K562 (cell line): ENCODE measurements around the gene HTRA3.

Experiments
- GATA2 ChIP-seq: sonication (generic); formaldehyde crosslinking; IDR thresholded peaks from 2 replicates; pipeline ENCODE4 v1.4.0; 2020; ENCODE audit warnings: mild to moderate bottlenecking, missing genetic modification reagents
- LARP7 ChIP-seq: fragments of 450-650 bp; IDR thresholded peaks from 2 replicates; pipeline ENCODE4 v1.6.1; 2016
- POLR2AphosphoS2 ChIP-seq: IDR thresholded peaks from 2 replicates; pipeline ENCODE4 v1.6.1; 2012; ENCODE audit warnings: low read length, improper control_type of control experiment
- RBM17 ChIP-seq: fragments of 200-400 bp; formaldehyde crosslinking; IDR thresholded peaks from 2 replicates; pipeline ENCODE4 v1.6.1; 2017; ENCODE audit warnings: low read depth, mild to moderate bottlenecking, low read length, borderline replicate concordance
- SMARCA5 ChIP-seq: fragments of 450-650 bp; IDR thresholded peaks from 2 replicates; pipeline ENCODE4 v1.6.1; 2016
- ZFP1 ChIP-seq: fragments of 450-650 bp; formaldehyde crosslinking; IDR thresholded peaks from 2 replicates; pipeline ENCODE4 v1.4.0; 2020; ENCODE audit warnings: mild to moderate bottlenecking, mixed read lengths
- ZNF263 ChIP-seq: sonication (generic); formaldehyde crosslinking; IDR thresholded peaks from 2 replicates; pipeline ENCODE4 v1.8.0; 2022; ENCODE audit warnings: mild to moderate bottlenecking, missing genetic modification reagents, borderline replicate concordance
- ZNF589 ChIP-seq: fragments of 200-800 bp; sonication (Bioruptor generic); IDR thresholded peaks from 2 replicates; pipeline ENCODE4 v1.6.1; 2016; ENCODE audit warnings: low read depth, missing genetic modification characterization, missing compliant biosample characterization
- TF ChIP-seq, protein P1 (sequence below): sonication (generic); formaldehyde crosslinking; IDR thresholded peaks from 2 replicates; pipeline ENCODE4 v1.8.0; 2022; ENCODE audit warnings: mild to moderate bottlenecking, missing genetic modification reagents
- TF ChIP-seq, protein P2 (sequence below): sonication (generic); formaldehyde crosslinking; IDR thresholded peaks from 2 replicates; pipeline ENCODE4 v1.8.1; 2023; ENCODE audit warnings: mild to moderate bottlenecking, missing genetic modification reagents
- TF ChIP-seq, protein P3 (sequence below), 2 experiments: fragments of 450-650 bp; formaldehyde crosslinking in 1 of 2; IDR thresholded peaks; 2 replicates each; pipeline versions ENCODE4 v1.4.0 to v1.6.1; 2014 to 2020; ENCODE audit warnings: mild to moderate bottlenecking in 2 of 2, borderline replicate concordance in 1 of 2, low read depth in 1 of 2
- TF ChIP-seq, protein P4 (sequence below), 2 experiments: fragments of 450-650 bp in 1 of 2; sonication (generic) in 1 of 2; formaldehyde crosslinking in 1 of 2; IDR thresholded peaks in 1 of 2; conservative IDR thresholded peaks in 1 of 2; 2 replicates each; pipeline versions ENCODE4 v1.6.1 to v1.8.1; 2016 to 2023; ENCODE audit warnings: mild to moderate bottlenecking in 2 of 2, moderate library complexity in 2 of 2, inconsistent platforms in 1 of 2, missing genetic modification reagents in 1 of 2
- TF ChIP-seq, protein P5 (sequence below): sonication (generic); formaldehyde crosslinking; IDR thresholded peaks from 2 replicates; pipeline ENCODE4 v1.8.1; 2023; ENCODE audit warnings: mild to moderate bottlenecking, missing genetic modification reagents

DNA sequence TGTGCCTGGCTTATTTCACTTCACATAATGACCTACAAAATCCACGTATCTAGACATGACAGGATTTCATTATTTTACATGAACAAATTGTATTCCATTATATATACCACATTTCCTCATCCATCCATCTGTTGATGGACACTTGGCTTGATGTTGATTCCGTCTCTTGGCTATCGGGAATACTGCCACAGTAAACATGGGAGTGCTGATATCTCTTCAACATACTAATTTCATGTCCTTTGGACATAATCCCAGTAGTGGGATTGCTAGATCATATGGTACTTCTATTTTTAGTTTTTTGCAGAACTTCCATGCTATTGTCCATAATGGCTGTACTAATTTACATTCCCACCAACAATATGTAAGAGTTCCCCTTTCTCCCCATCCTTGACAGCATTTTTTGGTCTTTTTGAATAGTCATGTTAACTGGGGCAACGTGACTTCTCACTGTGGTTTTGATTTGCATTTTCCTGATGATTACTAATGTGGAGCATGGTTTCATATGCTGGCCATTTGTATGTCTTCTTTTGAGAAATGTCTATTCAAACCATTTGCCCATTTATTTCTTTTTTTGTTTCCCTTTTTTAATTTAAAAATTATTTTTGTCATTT lies 68.9 kb downstream of the HTRA3 start:
- TF ChIP-seq POLR2AphosphoS2 = no peak
- no peak for TF ChIP-seq ZNF589 (CRISPR knock-in tag)
- TF ChIP-seq, protein P1, sequence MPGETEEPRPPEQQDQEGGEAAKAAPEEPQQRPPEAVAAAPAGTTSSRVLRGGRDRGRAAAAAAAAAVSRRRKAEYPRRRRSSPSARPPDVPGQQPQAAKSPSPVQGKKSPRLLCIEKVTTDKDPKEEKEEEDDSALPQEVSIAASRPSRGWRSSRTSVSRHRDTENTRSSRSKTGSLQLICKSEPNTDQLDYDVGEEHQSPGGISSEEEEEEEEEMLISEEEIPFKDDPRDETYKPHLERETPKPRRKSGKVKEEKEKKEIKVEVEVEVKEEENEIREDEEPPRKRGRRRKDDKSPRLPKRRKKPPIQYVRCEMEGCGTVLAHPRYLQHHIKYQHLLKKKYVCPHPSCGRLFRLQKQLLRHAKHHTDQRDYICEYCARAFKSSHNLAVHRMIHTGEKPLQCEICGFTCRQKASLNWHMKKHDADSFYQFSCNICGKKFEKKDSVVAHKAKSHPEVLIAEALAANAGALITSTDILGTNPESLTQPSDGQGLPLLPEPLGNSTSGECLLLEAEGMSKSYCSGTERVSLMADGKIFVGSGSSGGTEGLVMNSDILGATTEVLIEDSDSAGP (CRISPR knock-in tag) = no peak
- TF ChIP-seq LARP7 = no peak
- TF ChIP-seq, protein P2, sequence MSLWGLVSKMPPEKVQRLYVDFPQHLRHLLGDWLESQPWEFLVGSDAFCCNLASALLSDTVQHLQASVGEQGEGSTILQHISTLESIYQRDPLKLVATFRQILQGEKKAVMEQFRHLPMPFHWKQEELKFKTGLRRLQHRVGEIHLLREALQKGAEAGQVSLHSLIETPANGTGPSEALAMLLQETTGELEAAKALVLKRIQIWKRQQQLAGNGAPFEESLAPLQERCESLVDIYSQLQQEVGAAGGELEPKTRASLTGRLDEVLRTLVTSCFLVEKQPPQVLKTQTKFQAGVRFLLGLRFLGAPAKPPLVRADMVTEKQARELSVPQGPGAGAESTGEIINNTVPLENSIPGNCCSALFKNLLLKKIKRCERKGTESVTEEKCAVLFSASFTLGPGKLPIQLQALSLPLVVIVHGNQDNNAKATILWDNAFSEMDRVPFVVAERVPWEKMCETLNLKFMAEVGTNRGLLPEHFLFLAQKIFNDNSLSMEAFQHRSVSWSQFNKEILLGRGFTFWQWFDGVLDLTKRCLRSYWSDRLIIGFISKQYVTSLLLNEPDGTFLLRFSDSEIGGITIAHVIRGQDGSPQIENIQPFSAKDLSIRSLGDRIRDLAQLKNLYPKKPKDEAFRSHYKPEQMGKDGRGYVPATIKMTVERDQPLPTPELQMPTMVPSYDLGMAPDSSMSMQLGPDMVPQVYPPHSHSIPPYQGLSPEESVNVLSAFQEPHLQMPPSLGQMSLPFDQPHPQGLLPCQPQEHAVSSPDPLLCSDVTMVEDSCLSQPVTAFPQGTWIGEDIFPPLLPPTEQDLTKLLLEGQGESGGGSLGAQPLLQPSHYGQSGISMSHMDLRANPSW (CRISPR knock-in tag) = no peak
- TF ChIP-seq, protein P3, sequence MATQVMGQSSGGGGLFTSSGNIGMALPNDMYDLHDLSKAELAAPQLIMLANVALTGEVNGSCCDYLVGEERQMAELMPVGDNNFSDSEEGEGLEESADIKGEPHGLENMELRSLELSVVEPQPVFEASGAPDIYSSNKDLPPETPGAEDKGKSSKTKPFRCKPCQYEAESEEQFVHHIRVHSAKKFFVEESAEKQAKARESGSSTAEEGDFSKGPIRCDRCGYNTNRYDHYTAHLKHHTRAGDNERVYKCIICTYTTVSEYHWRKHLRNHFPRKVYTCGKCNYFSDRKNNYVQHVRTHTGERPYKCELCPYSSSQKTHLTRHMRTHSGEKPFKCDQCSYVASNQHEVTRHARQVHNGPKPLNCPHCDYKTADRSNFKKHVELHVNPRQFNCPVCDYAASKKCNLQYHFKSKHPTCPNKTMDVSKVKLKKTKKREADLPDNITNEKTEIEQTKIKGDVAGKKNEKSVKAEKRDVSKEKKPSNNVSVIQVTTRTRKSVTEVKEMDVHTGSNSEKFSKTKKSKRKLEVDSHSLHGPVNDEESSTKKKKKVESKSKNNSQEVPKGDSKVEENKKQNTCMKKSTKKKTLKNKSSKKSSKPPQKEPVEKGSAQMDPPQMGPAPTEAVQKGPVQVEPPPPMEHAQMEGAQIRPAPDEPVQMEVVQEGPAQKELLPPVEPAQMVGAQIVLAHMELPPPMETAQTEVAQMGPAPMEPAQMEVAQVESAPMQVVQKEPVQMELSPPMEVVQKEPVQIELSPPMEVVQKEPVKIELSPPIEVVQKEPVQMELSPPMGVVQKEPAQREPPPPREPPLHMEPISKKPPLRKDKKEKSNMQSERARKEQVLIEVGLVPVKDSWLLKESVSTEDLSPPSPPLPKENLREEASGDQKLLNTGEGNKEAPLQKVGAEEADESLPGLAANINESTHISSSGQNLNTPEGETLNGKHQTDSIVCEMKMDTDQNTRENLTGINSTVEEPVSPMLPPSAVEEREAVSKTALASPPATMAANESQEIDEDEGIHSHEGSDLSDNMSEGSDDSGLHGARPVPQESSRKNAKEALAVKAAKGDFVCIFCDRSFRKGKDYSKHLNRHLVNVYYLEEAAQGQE (IDR thresholded peaks at IDR 0.05; ENCODE audit: borderline replicate concordance) = no peak
- TF ChIP-seq, protein P3 (CRISPR knock-in tag; IDR thresholded peaks at IDR 0.05; ENCODE audit: low read depth) = no peak
- TF ChIP-seq, protein P4, sequence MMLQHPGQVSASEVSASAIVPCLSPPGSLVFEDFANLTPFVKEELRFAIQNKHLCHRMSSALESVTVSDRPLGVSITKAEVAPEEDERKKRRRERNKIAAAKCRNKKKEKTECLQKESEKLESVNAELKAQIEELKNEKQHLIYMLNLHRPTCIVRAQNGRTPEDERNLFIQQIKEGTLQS (IDR thresholded peaks at IDR 0.05) = no peak
- TF ChIP-seq, protein P4 (CRISPR knock-in tag; conservative IDR thresholded peaks at IDR 0.05) = no peak
- TF ChIP-seq, protein P5, sequence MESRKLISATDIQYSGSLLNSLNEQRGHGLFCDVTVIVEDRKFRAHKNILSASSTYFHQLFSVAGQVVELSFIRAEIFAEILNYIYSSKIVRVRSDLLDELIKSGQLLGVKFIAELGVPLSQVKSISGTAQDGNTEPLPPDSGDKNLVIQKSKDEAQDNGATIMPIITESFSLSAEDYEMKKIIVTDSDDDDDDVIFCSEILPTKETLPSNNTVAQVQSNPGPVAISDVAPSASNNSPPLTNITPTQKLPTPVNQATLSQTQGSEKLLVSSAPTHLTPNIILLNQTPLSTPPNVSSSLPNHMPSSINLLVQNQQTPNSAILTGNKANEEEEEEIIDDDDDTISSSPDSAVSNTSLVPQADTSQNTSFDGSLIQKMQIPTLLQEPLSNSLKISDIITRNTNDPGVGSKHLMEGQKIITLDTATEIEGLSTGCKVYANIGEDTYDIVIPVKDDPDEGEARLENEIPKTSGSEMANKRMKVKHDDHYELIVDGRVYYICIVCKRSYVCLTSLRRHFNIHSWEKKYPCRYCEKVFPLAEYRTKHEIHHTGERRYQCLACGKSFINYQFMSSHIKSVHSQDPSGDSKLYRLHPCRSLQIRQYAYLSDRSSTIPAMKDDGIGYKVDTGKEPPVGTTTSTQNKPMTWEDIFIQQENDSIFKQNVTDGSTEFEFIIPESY (CRISPR knock-in tag) = no peak
- TF ChIP-seq SMARCA5 = no peak
- no peak for TF ChIP-seq ZFP1 (CRISPR knock-in tag)
- TF ChIP-seq ZNF263 (CRISPR knock-in tag) = no peak
- TF ChIP-seq RBM17 = no peak
- no peak for TF ChIP-seq GATA2 (CRISPR knock-in tag)
